PC-3 (cell line): Measurements from ENCODE around the gene STUB1. TPM values are rescaled to one million over a fixed set of nuclear protein-coding genes. Genes with fewer than 3 reads are reported as not detected.
"Not testable (repeated sequence)": the region's sequence is repeated elsewhere in the genome, so short reads cannot be mapped to it uniquely, and the experiment has no call there.

Source experiments
- ATAC-seq: fragments of 200-7000 bp; cut with Tn5 transposase; 2 replicates; pipeline ENCODE4 v1.9.1; 2020; ENCODE audit warnings: mild to moderate bottlenecking, moderate library complexity
- BruUV-seq: library from RNA; stranded (reverse); fragments of 400-500 nt; replicated peaks from 2 replicates; lab custom pipeline; 2021; lab: Mats Ljungman, UMichigan
- CTCF ChIA-PET: fragments of 300-600 bp; sonication (Branson Sonifier 250); formaldehyde crosslinking; loops from one replicate; lab custom pipeline; 2022; ENCODE audit warnings: antibody characterized with exemption; lab: Charles Lee
- POLR2A ChIA-PET: fragments of 300-600 bp; sonication (Branson Sonifier 250); formaldehyde crosslinking; loops from one replicate; lab custom pipeline; 2022; ENCODE audit warnings: antibody characterized with exemption; ENCODE audit not compliant: unreplicated experiment; lab: Charles Lee
- DNase-seq: peaks from one replicate; pipeline ENCODE4 v3.0.0-alpha.2; 2015
- H2AFZ ChIP-seq: fragments of 300-600 bp; sonication (generic); 2 replicates; pipeline ENCODE4 v1.6.0; 2016; ENCODE audit warnings: antibody characterized with exemption, low read length
- H3F3A ChIP-seq: fragments of 300-600 bp; sonication (generic); one replicate; pipeline ENCODE4 v1.6.0; 2017; ENCODE audit warnings: antibody characterized with exemption, low read length, control low read depth, mild to moderate bottlenecking; ENCODE audit not compliant: unreplicated experiment
- H3K27ac ChIP-seq: fragments of 300-600 bp; sonication (generic); 2 replicates; pipeline ENCODE4 v1.5.1; 2016; ENCODE audit warnings: mild to moderate bottlenecking, low read length
- H3K27me3 ChIP-seq: fragments of 300-600 bp; sonication (generic); 2 replicates; pipeline ENCODE4 v1.6.1; 2016; ENCODE audit warnings: low read length, mixed read lengths
- H3K36me3 ChIP-seq: fragments of 300-600 bp; sonication (generic); 2 replicates; pipeline ENCODE4 v1.6.1; 2016; ENCODE audit warnings: low read depth, mixed run types, low read length, mixed read lengths
- H3K4me1 ChIP-seq: fragments of 300-600 bp; sonication (generic); 2 replicates; pipeline ENCODE4 v1.5.1; 2016; ENCODE audit warnings: low read length; ENCODE audit not compliant: insufficient read depth
- H3K4me2 ChIP-seq: fragments of 300-600 bp; sonication (generic); 2 replicates; pipeline ENCODE4 v1.6.0; 2016; ENCODE audit warnings: low read length
- H3K4me3 ChIP-seq: fragments of 300-600 bp; sonication (generic); 2 replicates; pipeline ENCODE4 v1.5.1; 2016; ENCODE audit warnings: mild to moderate bottlenecking, low read length, mixed read lengths
- H3K79me2 ChIP-seq: fragments of 300-600 bp; sonication (generic); 2 replicates; pipeline ENCODE4 v1.6.1; 2017; ENCODE audit warnings: low read length, mixed read lengths
- H3K9ac ChIP-seq: fragments of 300-600 bp; sonication (generic); 2 replicates; pipeline ENCODE4 v1.6.0; 2016; ENCODE audit warnings: mild to moderate bottlenecking, low read length
- H3K9me2 ChIP-seq: fragments of 300-600 bp; sonication (generic); replicated peaks from 2 replicates; pipeline ENCODE4 v1.6.1; 2016; ENCODE audit warnings: mixed run types, low read length, mixed read lengths
- H3K9me3 ChIP-seq: fragments of 300-600 bp; sonication (generic); 2 replicates; pipeline ENCODE4 v1.6.1; 2016; ENCODE audit warnings: low read length, mixed read lengths
- H4K20me1 ChIP-seq: fragments of 300-600 bp; sonication (generic); 2 replicates; pipeline ENCODE4 v1.6.1; 2016; ENCODE audit warnings: low read length, mixed read lengths
- EZH2 ChIP-seq: fragments of 300-600 bp; sonication (generic); IDR thresholded peaks from one replicate; pipeline ENCODE4 v1.6.1; 2017; ENCODE audit warnings: antibody characterized with exemption, mild to moderate bottlenecking, low read length; ENCODE audit not compliant: unreplicated experiment
- EZH2phosphoT487 ChIP-seq: fragments of 300-600 bp; sonication (generic); IDR thresholded peaks from 2 replicates; pipeline ENCODE4 v1.6.1; 2018; ENCODE audit warnings: mild to moderate bottlenecking, antibody characterized with exemption, low read length, borderline replicate concordance
- intact Hi-C: fragments of 100-400 bp; cut with micrococcal nuclease; formaldehyde crosslinking; loops from 2 replicates; pipeline ENCODE4 v1.9.0; 2023
- total RNA-seq: library from RNA; depleted of rRNA; stranded (reverse); fragments of >200 nt; gene quantifications from 2 replicates; pipeline ENCODE4 v1.2.3, GENCODE V29; 2014
- TF ChIP-seq, protein P1 (sequence below): fragments of 300-600 bp; sonication (generic); conservative IDR thresholded peaks from 2 replicates; pipeline ENCODE4 v1.5.1; 2017; ENCODE audit warnings: antibody characterized with exemption, low read depth, mild to moderate bottlenecking, low read length

STUB1 gene
- total RNA-seq, 1 experiment from 2014 or later = 152 TPM

- CTCF ChIA-PET = no interaction called here
Measured at GRCh38 chr16:689175-689897, 9.1 kb downstream of the STUB1 start.

GRCh38 chr16:691242-691641 lies 11.0 kb downstream of the STUB1 start:
- H3K4me3 ChIP-seq, H3K36me3 ChIP-seq, ATAC-seq, H3K9ac ChIP-seq, H3K27ac ChIP-seq, BruUV-seq, H3K4me2 ChIP-seq, DNase-seq, H3K9me3 ChIP-seq, H3K27me3 ChIP-seq, H4K20me1 ChIP-seq, H2AFZ ChIP-seq, H3F3A ChIP-seq, intact Hi-C loops, POLR2A ChIA-PET, H3K9me2 ChIP-seq, CTCF ChIA-PET: not testable (repeated sequence)
- Histone ChIP-seq H3K4me1 (peaks cover 22% of the 10 kb centered on the region), H3K79me2 (peaks cover 12% of the 10 kb centered on the region)

More at GRCh38 chr16:689175-689897, 9.1 kb downstream of the STUB1 start:
- no TSS peak for BruUV-seq
- no peaks in the 10 kb centered on the region for H3K9me2 ChIP-seq
- POLR2A ChIA-PET = no interaction called here
- H3K27me3 ChIP-seq = no peaks in the 10 kb centered on the region
- no peaks in the 10 kb centered on the region for H4K20me1 ChIP-seq
- H3K27ac ChIP-seq = no peak overlapping the region
- H3K79me2 ChIP-seq = peaks cover 12% of the 10 kb centered on the region
- H3K9me3 ChIP-seq = no peaks in the 10 kb centered on the region
- peak overlapping the region; percentile 99 for H3K4me3 ChIP-seq
- TF ChIP-seq, protein P1, sequence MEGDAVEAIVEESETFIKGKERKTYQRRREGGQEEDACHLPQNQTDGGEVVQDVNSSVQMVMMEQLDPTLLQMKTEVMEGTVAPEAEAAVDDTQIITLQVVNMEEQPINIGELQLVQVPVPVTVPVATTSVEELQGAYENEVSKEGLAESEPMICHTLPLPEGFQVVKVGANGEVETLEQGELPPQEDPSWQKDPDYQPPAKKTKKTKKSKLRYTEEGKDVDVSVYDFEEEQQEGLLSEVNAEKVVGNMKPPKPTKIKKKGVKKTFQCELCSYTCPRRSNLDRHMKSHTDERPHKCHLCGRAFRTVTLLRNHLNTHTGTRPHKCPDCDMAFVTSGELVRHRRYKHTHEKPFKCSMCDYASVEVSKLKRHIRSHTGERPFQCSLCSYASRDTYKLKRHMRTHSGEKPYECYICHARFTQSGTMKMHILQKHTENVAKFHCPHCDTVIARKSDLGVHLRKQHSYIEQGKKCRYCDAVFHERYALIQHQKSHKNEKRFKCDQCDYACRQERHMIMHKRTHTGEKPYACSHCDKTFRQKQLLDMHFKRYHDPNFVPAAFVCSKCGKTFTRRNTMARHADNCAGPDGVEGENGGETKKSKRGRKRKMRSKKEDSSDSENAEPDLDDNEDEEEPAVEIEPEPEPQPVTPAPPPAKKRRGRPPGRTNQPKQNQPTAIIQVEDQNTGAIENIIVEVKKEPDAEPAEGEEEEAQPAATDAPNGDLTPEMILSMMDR = no peak
- no peak for TF ChIP-seq EZH2
- TF ChIP-seq EZH2phosphoT487 = no peak
- intact Hi-C loops = no loop called here
- H3K9ac ChIP-seq = peak overlapping the region; percentile 91
- H3K4me1 ChIP-seq = peaks cover 10% of the 10 kb centered on the region
- no peak for ATAC-seq
- peaks cover 4% of the 10 kb centered on the region for H3F3A ChIP-seq
- H3K4me2 ChIP-seq = peak overlapping the region; percentile 100
- H2AFZ ChIP-seq = peak overlapping the region; percentile 81; the same call in 1 of the 2 replicates
- DNase-seq = no peak
- H3K36me3 ChIP-seq = no peaks in the 10 kb centered on the region

DNA sequence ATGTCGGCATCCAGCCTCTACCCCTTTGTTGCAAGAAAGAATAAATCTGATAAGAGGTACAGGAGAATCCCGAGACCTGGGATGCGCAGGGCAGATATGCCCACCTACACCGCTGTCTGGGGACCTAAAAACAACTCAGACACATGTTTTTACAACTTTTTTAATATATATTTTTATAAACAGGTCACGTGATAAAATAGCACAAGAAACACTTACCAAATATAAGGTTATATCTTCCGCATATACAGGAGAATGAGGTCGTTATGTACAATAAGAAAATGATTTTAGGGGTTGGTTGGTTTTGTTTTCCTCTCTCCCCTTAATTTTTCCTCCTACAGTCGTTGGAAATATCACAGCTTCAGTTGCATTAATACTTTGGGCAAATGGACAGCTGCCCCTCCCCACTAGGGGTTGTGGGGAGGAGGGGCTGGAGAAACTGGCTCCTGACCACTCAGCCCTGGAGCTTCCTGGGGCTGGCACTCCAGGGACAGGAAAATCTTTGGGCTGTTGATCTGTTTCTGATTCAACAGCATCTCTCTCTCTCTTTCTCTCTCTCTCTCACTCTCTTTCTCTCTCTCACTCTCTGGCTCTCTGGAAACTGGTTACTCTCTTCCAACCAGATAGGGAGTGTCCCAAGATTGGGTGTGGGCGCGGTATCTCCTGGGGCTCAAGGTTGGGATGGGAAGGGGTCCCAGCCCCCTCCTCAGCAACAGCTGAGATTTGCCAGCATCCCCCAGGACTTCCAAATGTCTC lies 12.3 kb downstream of the STUB1 start:
- Histone ChIP-seq H3K27me3 (no peaks in the 10 kb centered on the region), H3K27ac (no peak overlapping the region), H3K9me3 (no peaks in the 10 kb centered on the region), H4K20me1 (no peaks in the 10 kb centered on the region), H3K9me2 (no peaks in the 10 kb centered on the region), H3K4me3 (no peak overlapping the region), H3K4me1 (peaks cover 22% of the 10 kb centered on the region), H3K4me2 (no peak overlapping the region), H2AFZ (no peak overlapping the region), H3K9ac (no peak overlapping the region), H3K36me3 (no peaks in the 10 kb centered on the region), H3F3A (peaks cover 4% of the 10 kb centered on the region), H3K79me2 (peaks cover 12% of the 10 kb centered on the region)
- no peak for TF ChIP-seq EZH2phosphoT487
- TF ChIP-seq, protein P1 = no peak
- no peak for TF ChIP-seq EZH2
- BruUV-seq = no TSS peak
- DNase-seq = no peak
- CTCF ChIA-PET = no interaction called here
- POLR2A ChIA-PET = interaction anchor here (0.6 kb wide), 1 partner anchor 1969 kb away, joined by 4 read pairs; no protein-coding TSS in a partner anchor
- intact Hi-C loops = no loop called here
- ATAC-seq = no peak
